SK-N-SH (cell line): Measurements from ENCODE around the gene ASB8. TPM values are rescaled to one million over a fixed set of nuclear protein-coding genes. Genes with fewer than 3 reads are reported as not detected.

Experiments
- CTCF ChIA-PET: fragments of 300-600, 350-600 bp; formaldehyde crosslinking; extraction: SDS; loops from one replicate; lab custom pipeline; 2021; lab: Yijun Ruan, JAX
- POLR2A ChIA-PET: fragments of 350-600 bp; sonication (Branson Sonifier 250); formaldehyde crosslinking; extraction: SDS; loops from one replicate; lab custom pipeline; 2020; ENCODE audit warnings: antibody characterized with exemption, inconsistent platforms; lab: Yijun Ruan, JAX
- DNase-seq: peaks from one replicate; pipeline ENCODE4 v3.0.0; 2012
- H2AFZ ChIP-seq: fragments of 200-600 bp; sonication (generic); 2 replicates; pipeline ENCODE4 v1.8.1; 2016; ENCODE audit warnings: antibody characterized with exemption, mild to moderate bottlenecking, low read depth
- H3F3A ChIP-seq: fragments of 200-600 bp; sonication (generic); replicated peaks from 2 replicates; pipeline ENCODE3; 2016; ENCODE audit warnings: antibody characterized with exemption, mild to moderate bottlenecking; ENCODE audit not compliant: insufficient read depth
- H3K27ac ChIP-seq, 2 experiments: fragments of 200-500 bp in 1 of 2; fragments of 200-600 bp in 1 of 2; sonication (Bioruptor generic) in 1 of 2; sonication (generic), shearing (Covaris generic) in 1 of 2; 2 replicates each; pipeline versions ENCODE4 v1.5.1 to v1.6.1; 2014 to 2016; ENCODE audit warnings: low read depth in 2 of 2, inconsistent platforms in 1 of 2, low read length in 1 of 2, mild to moderate bottlenecking in 1 of 2, mixed read lengths in 1 of 2
- H3K27me3 ChIP-seq: fragments of 200-600 bp; sonication (generic), shearing (Covaris generic); 2 replicates; pipeline ENCODE4 v1.6.1; 2016; ENCODE audit warnings: mixed run types; ENCODE audit not compliant: insufficient read depth
- H3K36me3 ChIP-seq, 2 experiments: fragments of 200-500 bp in 1 of 2; fragments of 200-600 bp in 1 of 2; sonication (Bioruptor generic) in 1 of 2; sonication (generic) in 1 of 2; replicated peaks in 1 of 2; 2 replicates each; pipeline versions ENCODE3 to v1.5.1; 2014 to 2016; ENCODE audit warnings: low read length in 1 of 2, mild to moderate bottlenecking in 1 of 2; ENCODE audit not compliant: insufficient read depth in 2 of 2, control insufficient read depth in 1 of 2
- H3K4me1 ChIP-seq, 2 experiments: fragments of 200-500 bp in 1 of 2; fragments of 200-600 bp in 1 of 2; sonication (Bioruptor generic) in 1 of 2; sonication (generic), shearing (Covaris generic) in 1 of 2; 2 replicates each; pipeline versions ENCODE4 v1.5.1 to v1.6.1; 2014 to 2016; ENCODE audit warnings: low read depth in 1 of 2, low read length in 1 of 2, mixed run types in 1 of 2; ENCODE audit not compliant: insufficient read depth in 2 of 2, control insufficient read depth in 1 of 2
- H3K4me2 ChIP-seq: fragments of 200-600 bp; sonication (generic), shearing (Covaris generic); 2 replicates; pipeline ENCODE4 v1.6.1; 2017; ENCODE audit warnings: mixed run types
- H3K4me3 ChIP-seq, 2 experiments: fragments of 200-500 bp in 1 of 2; fragments of 200-600 bp in 1 of 2; sonication (Bioruptor generic) in 1 of 2; sonication (generic), shearing (Covaris generic) in 1 of 2; 2 replicates each; pipeline versions ENCODE4 v1.5.1 to v1.8.1; 2014 to 2016; ENCODE audit warnings: low read depth in 2 of 2, inconsistent platforms in 1 of 2, low read length in 1 of 2, mild to moderate bottlenecking in 1 of 2, mixed read lengths in 1 of 2, moderate library complexity in 1 of 2
- H3K79me2 ChIP-seq: fragments of 200-600 bp; sonication (generic); 2 replicates; pipeline ENCODE4 v1.8.1; 2017; ENCODE audit warnings: mild to moderate bottlenecking; ENCODE audit not compliant: insufficient read depth
- H3K9ac ChIP-seq: fragments of 200-600 bp; sonication (generic); 2 replicates; pipeline ENCODE4 v1.6.1; 2017; ENCODE audit warnings: mixed run types
- H3K9me2 ChIP-seq: fragments of 200-600 bp; sonication (generic); 2 replicates; pipeline ENCODE4 v1.6.1; 2017; ENCODE audit warnings: mixed run types
- H3K9me3 ChIP-seq: fragments of 200-600 bp; sonication (generic); 2 replicates; pipeline ENCODE4 v1.6.1; 2017; ENCODE audit warnings: mixed run types, mild to moderate bottlenecking, moderate library complexity
- H4K20me1 ChIP-seq: fragments of 200-600 bp; sonication (generic); 2 replicates; pipeline ENCODE4 v1.6.1; 2017; ENCODE audit warnings: mild to moderate bottlenecking, mixed run types; ENCODE audit not compliant: insufficient read depth
- CTCF ChIP-seq: fragments of 200-600 bp; sonication (generic); IDR thresholded peaks from 2 replicates; pipeline ENCODE4 v1.6.1; 2017; ENCODE audit warnings: antibody characterized with exemption, mild to moderate bottlenecking, moderate library complexity
- EP300 ChIP-seq, 2 experiments: IDR thresholded peaks; 2 replicates each; pipeline versions ENCODE4 v1.4.0 to v1.6.1; 2012; ENCODE audit warnings: borderline replicate concordance in 1 of 2, low read depth in 1 of 2, low read length in 1 of 2
- EZH2phosphoT487 ChIP-seq: fragments of 200-600 bp; sonication (generic); IDR thresholded peaks from 2 replicates; pipeline ENCODE4 v1.6.1; 2017; ENCODE audit warnings: low read depth, mixed run types, mild to moderate bottlenecking, antibody characterized with exemption, moderate library complexity, borderline replicate concordance
- FOSL2 ChIP-seq: IDR thresholded peaks from 2 replicates; pipeline ENCODE4 v1.4.0; 2012; ENCODE audit warnings: low read depth, mild to moderate bottlenecking, moderate library complexity, borderline replicate concordance
- FOXJ3 ChIP-seq: sonication (generic); formaldehyde crosslinking; IDR thresholded peaks from 2 replicates; pipeline ENCODE4 v1.5.1; 2020; ENCODE audit warnings: mild to moderate bottlenecking, missing genetic modification reagents
- GATA2 ChIP-seq: sonication (generic); formaldehyde crosslinking; IDR thresholded peaks from 2 replicates; pipeline ENCODE4 v1.5.0; 2020; ENCODE audit warnings: mild to moderate bottlenecking, missing genetic modification reagents
- MAX ChIP-seq: IDR thresholded peaks from 2 replicates; pipeline ENCODE4 v1.4.0; 2012; ENCODE audit warnings: low read depth
- MEF2A ChIP-seq: IDR thresholded peaks from 2 replicates; pipeline ENCODE4 v1.4.0; 2012; ENCODE audit warnings: low read depth, borderline replicate concordance
- NFIC ChIP-seq: IDR thresholded peaks from 2 replicates; pipeline ENCODE4 v1.4.0; 2012; ENCODE audit warnings: borderline replicate concordance
- NRF1 ChIP-seq: IDR thresholded peaks from 2 replicates; pipeline ENCODE4 v1.6.1; 2012; ENCODE audit warnings: low read depth, mild to moderate bottlenecking, low read length
- PBX3 ChIP-seq: IDR thresholded peaks from 2 replicates; pipeline ENCODE4; 2012
- POLR2AphosphoS5 ChIP-seq: IDR thresholded peaks from 2 replicates; pipeline ENCODE4 v1.6.1; 2012; ENCODE audit warnings: low read depth, low read length
- RAD21 ChIP-seq: IDR thresholded peaks from 2 replicates; pipeline ENCODE4 v1.6.1; 2012; ENCODE audit warnings: mild to moderate bottlenecking, low read length
- RCOR1 ChIP-seq: fragments of 150-350 bp; IDR thresholded peaks from 2 replicates; pipeline ENCODE4 v1.6.1; 2017; ENCODE audit warnings: antibody characterized with exemption, low read length
- RFX5 ChIP-seq: IDR thresholded peaks from 2 replicates; pipeline ENCODE4 v1.6.1; 2012; ENCODE audit warnings: mild to moderate bottlenecking, improper control_type of control experiment, low read length
- RXRA ChIP-seq: IDR thresholded peaks from 2 replicates; pipeline ENCODE4 v1.4.0; 2012; ENCODE audit warnings: low read depth, mild to moderate bottlenecking, borderline replicate concordance
- SIN3A ChIP-seq: IDR thresholded peaks from 2 replicates; pipeline ENCODE4 v1.6.1; 2012; ENCODE audit warnings: low read depth, mild to moderate bottlenecking, low read length, moderate library complexity, borderline replicate concordance
- SMC3 ChIP-seq: IDR thresholded peaks from 2 replicates; pipeline ENCODE4 v1.6.1; 2012; ENCODE audit warnings: low read depth, low read length, improper control_type of control experiment
- TEAD4 ChIP-seq: IDR thresholded peaks from 2 replicates; pipeline ENCODE4 v1.4.0; 2012; ENCODE audit warnings: mild to moderate bottlenecking, borderline replicate concordance; ENCODE audit not compliant: insufficient read depth
- USF2 ChIP-seq: fragments of 150-350 bp; IDR thresholded peaks from 2 replicates; pipeline ENCODE4 v1.6.1; 2017; ENCODE audit warnings: antibody characterized with exemption, low read length, low read depth, borderline replicate concordance
- YY1 ChIP-seq: IDR thresholded peaks from 2 replicates; pipeline ENCODE4 v1.4.0; 2012; ENCODE audit warnings: low read depth, mild to moderate bottlenecking
- WGBS: methylation state at CpG from one replicate; pipeline ENCODE4 v1.1.6; 2017; ENCODE audit warnings: low lambda C conversion rate; 5-methylcytosine and 5-hydroxymethylcytosine counted together
- polyA plus RNA-seq, 3 experiments: library from polyadenylated mRNA; depleted of rRNA; stranded (reverse); fragments of >200 nt; gene quantifications; 2 replicates each; pipeline ENCODE4 v1.2.3, GENCODE V29; 2012
- TF ChIP-seq, protein P1 (sequence below): fragments of 150-350 bp; IDR thresholded peaks from 2 replicates; pipeline ENCODE4 v1.6.1; 2016; ENCODE audit warnings: mild to moderate bottlenecking, low read depth, low read length

ASB8 gene
- polyA plus RNA-seq, 1 of the 3 experiments (the other 2 are of a cell fraction) = 13.8 TPM

DNA sequence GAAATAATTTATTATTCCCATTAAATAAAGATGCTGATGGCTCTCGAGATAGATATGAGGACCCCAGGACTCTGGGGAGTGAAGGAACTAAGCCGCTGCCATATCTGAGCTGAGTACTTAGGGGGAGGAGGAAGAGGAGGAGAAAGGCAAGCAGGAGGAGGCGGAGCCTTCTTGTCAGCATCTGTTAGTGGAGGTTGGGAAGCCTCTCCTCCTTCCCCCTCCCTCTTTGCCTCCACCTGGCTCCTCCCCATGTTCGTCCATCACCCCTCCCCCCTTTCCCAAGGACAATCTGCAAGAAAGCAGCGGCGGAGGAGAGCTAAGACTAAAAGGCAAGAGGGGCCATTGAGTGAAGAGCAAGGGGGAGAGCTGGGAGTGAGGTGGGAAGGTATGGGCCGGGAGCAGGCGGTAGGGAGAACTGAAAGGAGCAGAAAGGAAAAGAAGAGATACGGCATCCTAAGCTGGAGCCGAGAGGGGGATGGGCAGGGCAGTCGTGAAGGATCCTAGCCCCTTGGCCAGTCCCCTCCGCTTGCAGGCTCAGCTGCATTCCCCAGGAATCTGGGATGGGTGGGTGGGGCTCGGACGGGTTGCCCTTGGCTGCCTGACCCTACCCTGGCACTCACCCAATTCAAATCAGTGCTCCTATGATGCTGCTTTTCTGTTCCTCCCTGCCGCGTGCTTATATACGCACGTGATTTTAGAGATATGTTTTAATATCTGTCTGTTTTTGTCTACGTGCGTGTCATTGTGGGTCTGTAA lies 38.1 kb downstream of the ASB8 start, which contains the start of gene PFKM (continued):
- TF ChIP-seq, protein P1, sequence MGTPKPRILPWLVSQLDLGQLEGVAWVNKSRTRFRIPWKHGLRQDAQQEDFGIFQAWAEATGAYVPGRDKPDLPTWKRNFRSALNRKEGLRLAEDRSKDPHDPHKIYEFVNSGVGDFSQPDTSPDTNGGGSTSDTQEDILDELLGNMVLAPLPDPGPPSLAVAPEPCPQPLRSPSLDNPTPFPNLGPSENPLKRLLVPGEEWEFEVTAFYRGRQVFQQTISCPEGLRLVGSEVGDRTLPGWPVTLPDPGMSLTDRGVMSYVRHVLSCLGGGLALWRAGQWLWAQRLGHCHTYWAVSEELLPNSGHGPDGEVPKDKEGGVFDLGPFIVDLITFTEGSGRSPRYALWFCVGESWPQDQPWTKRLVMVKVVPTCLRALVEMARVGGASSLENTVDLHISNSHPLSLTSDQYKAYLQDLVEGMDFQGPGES = no peak
- TF ChIP-seq GATA2 (no peak), FOXJ3 (CRISPR knock-in tag) (no peak), EP300 (IDR thresholded peaks at IDR 0.05; ENCODE audit: borderline replicate concordance in 1 of 2, low read depth in 1 of 2, low read length in 1 of 2) (no peak), TEAD4 (no peak), EZH2phosphoT487 (no peak), RAD21 (no peak), FOSL2 (no peak), NRF1 (no peak), RFX5 (no peak), NFIC (no peak; the same call in 1 of the 2 replicates), SMC3 (no peak), POLR2AphosphoS5 (peak; percentile 92)

GRCh38 chr12:48118284-48118871 lies 38.9 kb downstream of the ASB8 start:
- peaks cover 14% of the 10 kb centered on the region; the same call in 1 of the 2 replicates for H3K27me3 ChIP-seq
- peaks cover 8 to 9% of the 10 kb centered on the region in 2 experiments for H3K36me3 ChIP-seq
- TF ChIP-seq EP300 (IDR thresholded peaks at IDR 0.05; ENCODE audit: borderline replicate concordance in 1 of 2, low read depth in 1 of 2, low read length in 1 of 2) = no peak
- TF ChIP-seq PBX3 = no peak
- TF ChIP-seq RCOR1 = no peak
- no peak for TF ChIP-seq SIN3A
- TF ChIP-seq MAX = no peak
- TF ChIP-seq POLR2AphosphoS5 = no peak
- no peak for TF ChIP-seq YY1
- no peak for TF ChIP-seq CTCF
- TF ChIP-seq NRF1 = no peak
- no peak for TF ChIP-seq SMC3
- no peak for TF ChIP-seq RXRA
- no peak for TF ChIP-seq EZH2phosphoT487
- no peak for TF ChIP-seq RAD21
- TF ChIP-seq USF2 = no peak
- no peak for TF ChIP-seq MEF2A
- TF ChIP-seq, all 33 proteins: peak for 0
- CTCF ChIA-PET = interaction anchor here (1.8 kb wide), 1 partner anchor 155 kb away, joined by 4 read pairs; the partner anchor contains the start of gene TMEM106C
- H3K4me2 ChIP-seq = peak overlapping the region; percentile 92
- peak overlapping the region; percentile 63; the same call in 1 of the 2 replicates for H3K9ac ChIP-seq
- peaks cover 29% of the 10 kb centered on the region for H3K79me2 ChIP-seq
- POLR2A ChIA-PET = no interaction called here
- no peaks in the 10 kb centered on the region for H3F3A ChIP-seq
- no peaks in the 10 kb centered on the region for H3K9me3 ChIP-seq
- H3K4me3 ChIP-seq = peak overlapping the region; percentile 91 to 98; a peak in 3 of 4 replicates
- H4K20me1 ChIP-seq = no peaks in the 10 kb centered on the region
- H3K9me2 ChIP-seq = no peaks in the 10 kb centered on the region
- whole genome bisulfite sequencing = 31% methylated on average over 3 of the region's 3 CpGs
- no peak overlapping the region for H3K27ac ChIP-seq
- DNase-seq = no peak
- H3K4me1 ChIP-seq = peaks cover 6 to 7% of the 10 kb centered on the region in 2 experiments; a peak in 3 of 4 replicates
- H2AFZ ChIP-seq = peak overlapping the region; percentile 99
